HepG2 (cell line): Measurements from ENCODE around the gene TMEM97. TPM values are rescaled to one million over a fixed set of nuclear protein-coding genes. Genes with fewer than 3 reads are reported as not detected.
A peak's percentile ranks its signal among the peaks of the same experiment; 100 is the strongest.

Experiments used
- ADNP ChIP-seq: sonication (generic); formaldehyde crosslinking; IDR thresholded peaks from 2 replicates; pipeline ENCODE4 v1.4.0; 2020; ENCODE audit warnings: missing genetic modification reagents
- AKNA ChIP-seq: sonication (generic); formaldehyde crosslinking; IDR thresholded peaks from 2 replicates; pipeline ENCODE4 v1.4.0; 2020; ENCODE audit warnings: missing genetic modification reagents, borderline replicate concordance
- ATRX ChIP-seq: sonication (generic); formaldehyde crosslinking; IDR thresholded peaks from 2 replicates; pipeline ENCODE4 v1.4.0; 2020; ENCODE audit warnings: missing genetic modification reagents, borderline replicate concordance
- CHD4 ChIP-seq: fragments of 200-600 bp; sonication (generic); IDR thresholded peaks from 2 replicates; pipeline ENCODE4 v1.7.0; 2017; ENCODE audit warnings: mild to moderate bottlenecking, low read length, borderline replicate concordance
- HMG20A ChIP-seq: IDR thresholded peaks from 2 replicates; pipeline ENCODE4 v1.6.1; 2016; ENCODE audit warnings: borderline replicate concordance
- HMGXB4 ChIP-seq, 2 experiments: sonication (generic) in 1 of 2; formaldehyde crosslinking in 1 of 2; IDR thresholded peaks; 2 replicates each; pipeline versions ENCODE4 v1.4.0 to v1.6.1; 2018 to 2020; ENCODE audit warnings: missing genetic modification reagents in 2 of 2, borderline replicate concordance in 1 of 2, low read depth in 1 of 2, mild to moderate bottlenecking in 1 of 2, missing biosample characterization in 1 of 2
- HOXA3 ChIP-seq: sonication (generic); formaldehyde crosslinking; IDR thresholded peaks from 2 replicates; pipeline ENCODE4 v1.5.0; 2020; ENCODE audit warnings: missing genetic modification reagents
- IRX3 ChIP-seq: sonication (generic); formaldehyde crosslinking; IDR thresholded peaks from 2 replicates; pipeline ENCODE4 v1.8.1; 2023; ENCODE audit warnings: mild to moderate bottlenecking, low read depth, missing genetic modification reagents, borderline replicate concordance
- KDM5A ChIP-seq: fragments of 200-600 bp; sonication (generic); IDR thresholded peaks from 2 replicates; pipeline ENCODE4 v1.7.0; 2018; ENCODE audit warnings: antibody characterized with exemption, mild to moderate bottlenecking, low read length, borderline replicate concordance
- KMT2B ChIP-seq: IDR thresholded peaks from 2 replicates; pipeline ENCODE4 v1.6.1; 2016; ENCODE audit warnings: missing genetic modification reagents, missing compliant biosample characterization
- MYC ChIP-seq: sonication (generic); formaldehyde crosslinking; IDR thresholded peaks from 2 replicates; pipeline ENCODE4 v1.9.0; 2021; ENCODE audit warnings: missing genetic modification reagents, borderline replicate concordance
- NR2F2 ChIP-seq: IDR thresholded peaks from 2 replicates; pipeline ENCODE4 v1.6.1; 2012; ENCODE audit warnings: low read depth, inconsistent platforms, borderline replicate concordance
- PAWR ChIP-seq: sonication (generic); formaldehyde crosslinking; IDR thresholded peaks from 2 replicates; pipeline ENCODE4 v1.4.0; 2020; ENCODE audit warnings: missing genetic modification reagents, mild to moderate bottlenecking, borderline replicate concordance
- RARA ChIP-seq: IDR thresholded peaks from 2 replicates; pipeline ENCODE4 v1.6.1; 2016; ENCODE audit warnings: missing genetic modification reagents, missing compliant biosample characterization
- RARG ChIP-seq: sonication (generic); formaldehyde crosslinking; IDR thresholded peaks from 2 replicates; pipeline ENCODE4 v1.4.0; 2020; ENCODE audit warnings: low read depth, mild to moderate bottlenecking, missing genetic modification reagents
- RFX5 ChIP-seq: IDR thresholded peaks from 2 replicates; pipeline ENCODE4 v1.6.1; 2011; ENCODE audit warnings: low read depth, low read length, improper control_type of control experiment
- RFXAP ChIP-seq: sonication (generic); formaldehyde crosslinking; IDR thresholded peaks from 2 replicates; pipeline ENCODE4 v1.4.0; 2020; ENCODE audit warnings: missing genetic modification reagents, borderline replicate concordance
- SPEN ChIP-seq: sonication (generic); formaldehyde crosslinking; IDR thresholded peaks from 2 replicates; pipeline ENCODE4 v1.5.1; 2020; ENCODE audit warnings: low read depth, mild to moderate bottlenecking, missing genetic modification reagents
- SRSF1 ChIP-seq: fragments of 200-400 bp; formaldehyde crosslinking; optimal IDR thresholded peaks from 2 replicates; pipeline ENCODE3; 2017; ENCODE audit warnings: mild to moderate bottlenecking, low read depth, low read length, moderate library complexity
- U2AF1 ChIP-seq: fragments of 200-400 bp; formaldehyde crosslinking; optimal IDR thresholded peaks from 2 replicates; pipeline ENCODE3; 2017; ENCODE audit warnings: mild to moderate bottlenecking, low read depth, low read length
- YEATS4 ChIP-seq: sonication (generic); formaldehyde crosslinking; IDR thresholded peaks from 2 replicates; pipeline ENCODE4 v1.4.0; 2020; ENCODE audit warnings: missing genetic modification reagents, borderline replicate concordance
- ZBTB1 ChIP-seq: sonication (generic); formaldehyde crosslinking; IDR thresholded peaks from 2 replicates; pipeline ENCODE4 v1.4.0; 2020; ENCODE audit warnings: missing genetic modification reagents, borderline replicate concordance
- ZBTB7B ChIP-seq: sonication (generic); formaldehyde crosslinking; IDR thresholded peaks from 2 replicates; pipeline ENCODE4 v1.4.0; 2020; ENCODE audit warnings: missing genetic modification reagents
- ZNF256 ChIP-seq: sonication (generic); formaldehyde crosslinking; conservative IDR thresholded peaks from 2 replicates; pipeline ENCODE4 v1.4.0; 2020; ENCODE audit warnings: missing genetic modification reagents
- ZNF30 ChIP-seq: sonication (generic); formaldehyde crosslinking; IDR thresholded peaks from 2 replicates; pipeline ENCODE4 v1.5.0; 2020; ENCODE audit warnings: mild to moderate bottlenecking, missing genetic modification reagents
- ZNF615 ChIP-seq: sonication (generic); formaldehyde crosslinking; IDR thresholded peaks from 2 replicates; pipeline ENCODE4 v1.5.0; 2020; ENCODE audit warnings: mild to moderate bottlenecking, missing genetic modification reagents, borderline replicate concordance
- polyA plus RNA-seq, 8 experiments: library from polyadenylated mRNA; depleted of rRNA in 3 of 8; stranded (reverse) in 7 of 8; unstranded in 1 of 8; fragments of >200 nt; fragmentation: Illumina TruSeq in 4 of 8; extraction: Trizol in 4 of 8; gene quantifications; 2 replicates each; pipeline versions ENCODE4 v1.2.1 to v1.2.3, GENCODE V29; 2011 to 2016; ENCODE audit warnings: low read depth in 4 of 8, missing spikeins in 1 of 8, mixed read lengths in 1 of 8; ENCODE audit not compliant: insufficient read depth in 1 of 8
- total RNA-seq, 5 experiments: library from RNA; depleted of rRNA; stranded (reverse); fragments of >200 nt; fragmentation: Illumina TruSeq; extraction: Trizol; gene quantifications; 2 replicates each; pipeline ENCODE4 v1.2.3, GENCODE V29; 2016; ENCODE audit warnings: low read depth in 1 of 5

Gene TMEM97
- total and polyA plus RNA-seq, 2 of the 13 experiments (the other 11 are each of a cell fraction or from before 2014, with no cell fraction given), result 69.6 to 137 TPM

GRCh38 chr17:28368306-28368831 is 49.4 kb downstream of the TMEM97 start (continued):
- TF ChIP-seq ZNF256 (CRISPR knock-in tag) (0 out of 2 replicates have a peak, but pooled peaks have one; percentile 58), ZNF615 (CRISPR knock-in tag) (no peak), RFX5 (no peak), ZBTB7B (CRISPR knock-in tag) (peak; percentile 97), SPEN (CRISPR knock-in tag) (peak; percentile 77), ADNP (CRISPR knock-in tag) (no peak), AKNA (CRISPR knock-in tag) (no peak), KDM5A (no peak), NR2F2 (peak; percentile 90), SRSF1 (peak; percentile 8), HMGXB4 (CRISPR knock-in tag; IDR thresholded peaks at IDR 0.05; ENCODE audit: borderline replicate concordance in 1 of 2, low read depth in 1 of 2) (peak; percentile 57 to 59; a peak in 1 of 4 replicates), ATRX (CRISPR knock-in tag) (no peak), ZBTB1 (CRISPR knock-in tag) (no peak), PAWR (CRISPR knock-in tag) (no peak), HOXA3 (CRISPR knock-in tag) (peak; percentile 94), IRX3 (CRISPR knock-in tag) (no peak), KMT2B (CRISPR knock-in tag) (no peak), YEATS4 (CRISPR knock-in tag) (peak; percentile 72; the same call in 1 of the 2 replicates), MYC (CRISPR knock-in tag) (peak; percentile 61; the same call in 1 of the 2 replicates), CHD4 (peak; percentile 56; the same call in 1 of the 2 replicates), ZNF30 (CRISPR knock-in tag) (no peak), RARG (CRISPR knock-in tag) (no peak), RFXAP (peak; percentile 88; the same call in 1 of the 2 replicates), RARA (CRISPR knock-in tag) (peak; percentile 91), U2AF1 (no peak), HMG20A (CRISPR knock-in tag) (peak; percentile 66; the same call in 1 of the 2 replicates)
